ENCODE results near the gene CELF4.

- no peak for TF ChIP-seq CTCF (IDR thresholded peaks at IDR 0.05; ENCODE audit: insufficient read depth, low read length)
- no peak for TF ChIP-seq POLR2AphosphoS5 (IDR thresholded peaks at IDR 0.05; ENCODE audit: low read depth)
Measured at GRCh38 chr18:37538526-37539205, 26.9 kb downstream of the CELF4 start.
